GM15510 (cell line): Measurements from ENCODE around the gene GPSM1.

Experiments
- POLR2A ChIP-seq: IDR thresholded peaks from 3 replicates; pipeline ENCODE4 v1.6.1; 2011; ENCODE audit warnings: borderline replicate concordance; ENCODE audit not compliant: insufficient read length; ENCODE audit errors: extremely low read depth

Gene GPSM1

DNA sequence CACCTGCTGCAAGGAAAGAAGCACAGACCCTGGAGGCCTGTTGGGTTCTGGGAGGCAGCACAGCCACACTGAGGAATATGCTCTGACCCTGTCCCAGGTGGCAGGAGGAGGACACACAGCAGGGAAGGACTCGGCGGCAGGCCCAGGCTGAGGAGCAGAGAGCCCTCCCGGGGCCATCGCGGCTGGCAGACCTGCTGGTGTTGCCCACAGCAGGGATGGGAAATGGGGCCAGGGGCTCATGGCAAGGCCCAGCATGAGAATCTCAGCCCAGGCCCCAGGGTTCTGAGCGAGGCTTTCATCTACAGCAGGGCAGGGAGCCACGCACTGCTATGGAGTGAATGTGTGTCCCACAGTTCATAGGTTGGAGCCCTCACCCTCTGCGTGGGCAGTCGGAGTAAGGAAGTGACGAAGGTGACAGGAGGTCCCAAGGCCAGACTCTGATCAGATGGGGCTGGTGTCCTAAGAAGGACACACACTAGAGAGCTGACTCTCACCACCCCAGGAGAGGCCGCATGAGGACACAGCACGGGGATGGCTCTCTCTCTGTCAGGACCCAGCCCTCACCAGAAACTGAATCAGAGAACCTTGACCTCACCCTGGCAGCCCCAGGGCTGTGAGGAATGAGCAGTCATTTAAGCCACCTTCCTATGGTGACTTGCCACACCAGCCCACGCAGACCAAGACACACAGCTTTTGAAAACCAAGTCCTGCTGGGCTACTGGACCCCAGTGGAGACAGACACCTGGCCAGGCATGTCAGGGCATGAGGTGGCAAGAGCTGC is 10.3 kb upstream of the GPSM1 start:
- no peak for TF ChIP-seq POLR2A

DNA sequence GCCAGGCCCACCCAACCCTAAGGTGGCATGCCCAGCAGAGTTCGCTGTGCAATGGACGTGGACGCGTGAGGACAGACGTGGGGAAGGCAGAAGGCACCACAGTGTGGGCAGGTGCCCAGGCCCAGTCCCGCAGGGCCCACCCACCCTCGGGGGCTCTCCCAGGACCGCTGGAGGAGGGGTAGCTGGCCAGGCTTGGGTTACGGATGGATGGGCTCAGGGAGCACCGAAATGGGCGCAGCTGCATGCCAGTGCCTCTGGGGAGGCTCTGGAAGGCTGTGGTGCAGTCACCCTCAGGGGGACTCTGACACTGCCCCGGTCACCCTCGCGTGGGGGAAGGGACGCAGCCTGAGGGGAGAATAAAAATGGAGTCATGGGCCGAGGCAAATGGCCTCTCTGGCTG is 9.6 kb upstream of the GPSM1 start:
- TF ChIP-seq POLR2A: no peak

DNA sequence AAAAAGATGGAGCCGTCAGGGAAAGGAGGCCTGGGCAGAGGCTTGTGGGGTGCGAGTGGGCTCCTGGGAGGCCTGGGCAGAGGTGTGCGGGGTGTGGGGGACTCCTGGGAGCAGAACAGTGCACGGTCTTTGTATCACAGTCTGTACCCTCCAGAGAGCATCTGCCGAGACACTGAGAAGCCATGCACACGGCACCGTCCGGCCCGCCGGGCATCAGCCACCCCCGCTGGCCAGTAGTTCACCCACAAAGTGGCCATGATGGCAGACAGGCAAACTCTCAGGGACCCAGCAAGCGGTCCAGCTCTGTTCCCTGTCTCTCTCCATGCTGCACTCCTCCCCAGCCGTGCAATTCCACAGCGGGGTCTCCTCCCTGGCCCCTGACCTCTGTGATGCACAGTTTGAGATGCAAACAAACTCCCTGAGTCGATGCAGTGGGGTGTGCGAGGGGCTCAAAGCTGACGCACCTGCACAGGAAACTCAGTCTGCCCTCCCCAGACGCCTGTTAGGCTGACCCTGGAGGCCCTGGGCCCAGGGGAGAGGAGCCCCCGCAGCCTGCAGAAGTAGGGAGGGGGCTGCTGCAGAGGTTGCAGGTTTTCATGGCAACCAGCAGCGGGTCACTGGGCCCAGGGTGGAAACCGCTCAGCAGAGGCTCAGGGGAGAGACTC is 9.1 kb upstream of the GPSM1 start:
- no peak for TF ChIP-seq POLR2A

DNA sequence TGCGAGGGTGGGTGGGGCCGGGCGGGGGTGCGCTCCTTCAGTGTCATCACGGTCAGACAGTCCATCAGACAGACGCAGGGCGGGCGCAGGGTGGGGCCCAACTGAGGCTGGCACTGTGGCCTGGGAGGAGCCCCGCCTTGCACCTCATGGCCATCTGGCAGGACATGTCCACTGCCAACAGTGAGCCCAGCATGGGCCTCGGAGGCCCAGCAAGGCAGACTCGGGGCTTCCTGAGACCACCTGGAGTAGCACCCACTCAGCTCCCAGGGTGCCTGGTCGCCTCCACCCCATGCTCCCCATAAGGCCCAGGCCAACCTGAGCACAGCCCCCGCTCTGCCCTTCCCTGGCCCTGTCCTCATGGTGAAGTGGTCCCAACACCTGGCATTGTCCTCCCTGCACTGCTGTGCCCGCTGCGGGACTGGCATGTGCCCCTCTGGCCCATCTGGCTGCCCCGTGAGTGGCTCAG is 8.5 kb upstream of the GPSM1 start:
- TF ChIP-seq POLR2A: no peak

DNA sequence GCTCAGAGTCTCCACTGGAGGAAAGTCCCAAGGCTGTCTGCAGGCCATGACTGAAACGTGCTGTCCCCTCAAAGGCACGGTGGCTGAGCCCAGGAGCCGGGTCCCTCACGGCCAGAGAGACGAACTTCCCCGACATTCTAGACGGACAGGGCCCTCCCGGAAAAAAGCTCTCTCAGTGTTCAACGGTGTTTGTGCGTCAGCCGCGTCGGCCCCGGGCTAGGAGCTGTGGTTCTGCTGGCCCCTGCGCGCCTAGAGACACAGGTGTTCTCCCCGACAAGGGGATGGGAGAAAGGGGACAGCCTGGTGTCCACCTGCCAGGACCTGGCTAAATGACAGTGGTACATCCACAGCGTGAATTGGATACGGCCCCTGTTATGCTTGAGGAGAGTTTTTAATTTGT is 5.8 kb upstream of the GPSM1 start:
- no peak for TF ChIP-seq POLR2A

DNA sequence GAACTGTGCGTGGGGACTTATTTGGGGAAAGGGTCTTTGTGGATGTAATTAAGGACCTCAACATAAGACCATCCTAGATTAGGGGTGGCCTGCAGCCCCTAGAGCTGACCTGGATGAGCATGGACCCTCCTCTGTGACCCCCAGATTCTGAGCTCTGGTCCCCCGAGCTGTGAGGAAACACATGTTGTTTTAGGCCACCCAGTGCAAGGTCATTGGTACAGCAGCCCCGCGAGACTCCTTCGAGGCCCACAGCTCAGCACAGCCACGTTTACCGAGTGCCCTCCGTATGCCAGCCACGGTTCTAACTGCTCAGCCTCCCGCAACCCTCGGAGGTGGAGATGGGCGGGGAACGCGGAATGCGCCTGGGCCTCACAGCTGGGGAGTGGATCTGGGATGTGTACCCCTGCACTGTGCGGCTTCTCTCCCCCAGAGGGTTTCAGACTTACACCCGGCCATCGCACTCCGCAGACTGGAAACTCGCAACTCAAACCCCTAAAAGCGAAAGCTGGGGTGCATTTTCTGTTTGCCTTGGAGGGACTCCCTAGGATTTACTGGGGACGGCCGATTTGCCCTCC is 4.5 kb upstream of the GPSM1 start:
- TF ChIP-seq POLR2A: no peak

DNA sequence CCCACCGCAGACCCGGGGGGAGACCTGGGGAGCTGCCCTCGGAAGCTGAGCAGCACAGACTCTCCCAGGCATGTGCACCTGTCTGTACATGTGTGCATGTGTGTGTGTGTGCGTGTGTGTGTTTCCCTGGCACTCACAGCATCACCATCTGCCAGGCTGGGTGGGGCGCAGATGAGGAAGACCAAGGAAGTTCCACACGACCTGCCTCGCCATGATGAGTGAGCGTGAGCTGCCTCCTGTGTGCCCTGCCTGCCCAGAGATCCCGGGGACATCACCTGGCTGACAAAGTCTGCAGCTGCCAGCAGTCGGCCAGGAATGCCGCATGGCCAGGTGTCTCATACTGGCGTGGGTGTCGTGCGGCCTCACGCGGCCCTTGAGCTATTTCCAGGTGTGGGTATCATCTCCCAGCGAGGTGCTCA is 4.0 kb upstream of the GPSM1 start:
- no peak for TF ChIP-seq POLR2A

DNA sequence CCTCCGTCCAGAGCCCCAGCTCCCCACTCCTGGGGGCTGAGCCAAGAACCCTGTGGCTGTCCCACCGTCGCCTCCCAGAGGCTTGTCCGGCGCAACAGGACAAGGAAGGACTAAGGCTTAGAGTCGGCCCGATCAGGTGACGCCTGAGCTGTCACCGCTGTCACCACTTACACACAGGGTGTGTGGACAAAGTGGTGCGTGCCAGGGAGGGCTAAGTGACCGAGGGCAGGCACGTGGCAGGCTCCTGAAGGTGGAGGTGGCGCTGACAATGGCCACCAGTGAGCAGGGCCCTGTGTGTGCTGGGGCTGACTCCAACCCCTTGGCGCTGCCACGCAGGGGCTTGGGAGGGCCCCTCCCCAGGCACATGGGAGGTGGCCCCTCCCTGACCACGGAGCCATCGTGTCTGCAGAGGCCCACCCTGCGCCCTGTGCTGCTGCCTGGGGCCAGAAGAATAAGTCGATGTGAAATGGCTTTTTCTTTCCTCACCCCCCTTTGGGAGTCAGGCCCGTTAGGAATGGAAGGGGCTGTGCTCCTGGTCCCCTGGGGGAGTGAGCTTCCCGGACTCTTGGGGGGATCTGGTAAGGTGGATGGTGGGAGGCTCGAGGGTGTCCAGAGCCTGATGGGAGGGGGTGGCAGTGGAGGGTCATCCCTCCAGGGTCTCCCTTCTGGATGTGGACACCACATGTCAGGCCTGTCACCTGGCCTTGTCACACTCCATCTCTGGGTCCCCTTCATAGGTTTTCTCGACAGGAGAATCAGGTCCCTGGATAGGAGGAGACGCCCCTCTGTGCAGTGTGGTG is 2.6 kb upstream of the GPSM1 start:
- TF ChIP-seq POLR2A: no peak

DNA sequence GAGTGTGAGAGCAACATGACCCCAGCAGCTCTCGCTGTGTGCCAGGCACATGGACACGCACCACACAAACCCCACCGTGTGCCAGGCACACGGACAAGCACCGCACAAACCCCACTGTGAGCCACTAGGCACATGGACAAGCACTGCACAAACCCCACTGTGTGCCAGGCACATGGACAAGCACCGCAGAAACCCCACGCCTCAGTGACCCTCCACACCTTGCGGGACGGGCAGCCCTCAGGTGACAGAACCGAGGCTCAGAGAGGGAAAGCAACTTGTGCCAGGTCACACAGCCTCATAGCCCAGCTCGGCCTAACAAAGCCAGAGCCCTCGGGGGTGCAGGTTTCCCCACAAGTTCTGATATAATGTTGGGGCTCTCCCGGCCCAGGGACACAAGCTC is 2.0 kb upstream of the GPSM1 start:
- TF ChIP-seq POLR2A: no peak

DNA sequence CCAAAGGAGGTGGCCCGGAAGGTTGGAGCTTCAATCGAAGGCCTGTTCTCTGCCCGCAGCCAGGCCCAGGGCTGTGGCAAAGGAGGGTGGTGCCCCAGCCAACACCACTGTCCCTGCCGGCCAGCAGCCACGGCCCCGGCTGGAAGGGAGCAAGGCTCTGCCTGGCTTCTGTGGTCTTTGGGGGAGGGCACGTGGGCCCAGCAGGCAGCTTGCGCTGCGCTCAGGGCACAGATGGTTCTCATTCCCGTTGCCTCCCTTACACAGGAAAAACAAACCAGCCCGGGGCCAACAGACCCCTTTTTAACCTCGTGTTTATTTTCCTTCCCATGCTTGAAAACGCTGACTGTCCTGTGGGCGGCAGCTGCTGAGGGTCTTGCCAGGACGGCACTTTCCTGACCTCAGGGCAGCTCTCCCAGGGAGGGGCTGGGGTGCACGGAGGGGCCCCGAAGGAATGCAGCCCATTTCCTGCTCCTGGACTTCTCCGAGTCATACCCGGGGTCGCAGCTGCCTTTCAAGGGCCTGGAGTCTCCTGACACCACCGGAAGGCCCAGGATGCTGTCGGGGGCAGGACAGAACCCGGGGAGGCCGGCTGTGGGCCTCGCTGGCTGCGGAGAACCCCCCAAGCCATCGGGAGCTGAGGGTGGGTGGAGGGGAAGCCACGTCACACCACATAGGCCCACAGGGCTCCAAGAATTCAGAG is 1.1 kb upstream of the GPSM1 start:
- TF ChIP-seq POLR2A: no peak

DNA sequence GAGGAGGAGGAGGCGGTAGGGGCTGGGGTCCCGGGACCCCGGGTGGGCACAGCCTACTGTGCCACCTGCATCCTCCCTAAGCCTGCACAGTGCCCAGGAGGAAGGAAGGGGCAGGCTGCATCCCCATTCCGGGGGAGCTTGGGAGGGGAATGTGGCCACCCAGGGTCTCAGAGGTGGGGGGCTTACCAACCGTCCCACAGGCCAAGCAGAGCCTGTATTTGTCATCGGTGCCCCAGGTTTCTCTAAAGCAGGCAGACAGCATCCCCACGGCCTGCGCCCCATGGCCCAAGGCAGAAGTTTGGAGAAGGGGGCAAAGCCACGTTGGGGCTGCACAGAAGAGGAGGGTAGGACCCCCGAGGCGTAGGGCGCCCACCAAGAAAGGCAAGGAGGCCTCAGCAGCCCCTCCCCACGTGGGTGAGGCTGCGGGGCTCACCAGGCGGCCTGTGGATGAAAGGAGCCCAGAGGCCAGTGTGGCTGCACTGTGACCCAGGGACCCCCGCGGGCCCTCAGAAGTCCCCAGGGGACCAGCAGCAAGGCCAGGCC is 507 bp upstream of the GPSM1 start:
- TF ChIP-seq POLR2A: no peak

DNA sequence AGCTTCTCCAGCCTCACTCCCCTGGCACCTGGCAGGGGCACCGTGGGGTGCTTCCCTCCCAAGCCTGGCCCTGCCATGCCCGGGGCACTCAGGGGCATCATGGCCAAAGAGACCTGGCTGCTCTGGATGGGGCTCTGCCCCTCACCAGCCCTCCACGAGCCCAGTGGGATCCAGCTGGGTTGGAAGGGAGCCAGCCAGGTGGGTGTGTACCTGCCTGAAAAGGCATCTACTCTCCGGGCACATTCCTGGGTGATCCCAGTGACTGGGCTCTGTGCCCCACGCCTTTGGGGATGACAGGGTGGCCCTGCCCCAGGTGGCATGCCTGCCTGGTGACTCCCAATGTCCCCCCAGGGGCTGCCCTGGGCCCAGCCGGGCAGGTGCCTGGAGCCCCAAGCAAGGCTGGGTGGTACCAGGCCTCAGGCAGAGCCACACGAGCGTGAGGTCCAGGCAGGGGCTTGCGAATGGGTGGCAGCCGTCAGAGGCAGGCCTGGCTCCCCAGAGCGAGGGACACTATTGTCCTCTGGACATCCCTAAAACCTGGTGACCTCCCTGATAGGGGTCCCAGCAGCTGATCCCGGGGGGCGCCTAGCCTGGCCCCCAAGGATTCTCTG is 777 bp downstream of the GPSM1 start:
- no peak for TF ChIP-seq POLR2A

DNA sequence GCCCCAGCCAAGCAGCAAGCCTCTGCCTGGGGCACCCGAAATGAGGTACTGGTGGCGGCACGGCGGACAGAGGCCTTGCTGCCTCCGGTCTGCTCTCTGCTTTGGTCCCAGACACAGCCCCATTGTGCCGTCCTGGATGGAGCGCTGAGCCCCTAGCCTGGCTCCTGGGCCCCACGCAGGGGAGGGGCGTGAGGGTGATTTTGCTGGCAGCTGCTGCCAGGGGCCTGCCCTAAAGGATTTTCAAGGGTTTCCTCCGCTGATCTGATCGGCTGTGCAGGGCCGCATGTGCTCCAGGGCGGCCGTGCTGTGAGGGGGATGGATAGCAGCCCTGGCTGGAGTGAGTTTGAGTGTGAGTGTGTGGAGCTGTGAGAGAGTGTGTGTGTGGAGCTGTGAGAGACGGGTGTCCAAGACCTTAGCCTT is 1.3 kb downstream of the GPSM1 start:
- no peak for TF ChIP-seq POLR2A

DNA sequence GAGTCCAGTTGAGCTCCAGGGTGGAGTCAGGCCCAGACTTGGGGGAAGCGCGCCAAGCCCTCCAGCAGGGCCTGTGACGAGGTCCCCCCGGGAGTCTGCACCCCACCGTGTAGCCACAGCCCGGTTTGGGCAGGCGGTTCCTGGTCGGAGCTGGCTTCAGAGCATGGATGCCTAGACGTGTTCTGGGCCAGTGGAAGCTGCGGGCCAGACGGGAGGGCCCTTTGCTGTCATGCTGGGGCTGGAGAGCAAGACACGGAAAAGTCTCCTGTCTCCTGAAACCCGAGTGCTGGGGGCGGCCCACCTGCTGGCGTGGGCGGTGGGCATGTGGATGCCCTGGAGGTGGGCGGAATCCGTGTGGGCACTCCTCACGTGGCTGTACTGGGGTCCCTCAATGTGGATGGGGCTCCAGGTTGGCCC is 1.9 kb downstream of the GPSM1 start:
- no peak for TF ChIP-seq POLR2A
